ENCODE results near the gene NEXMIF.
"Not testable (repeated sequence)": the region's sequence is repeated elsewhere in the genome, so short reads cannot be mapped to it uniquely, and the experiment has no call there.

GRCh38 chrX:74701343-74701742 lies 223.9 kb downstream of the NEXMIF start:
- not testable (repeated sequence) for TF ChIP-seq CTCF (conservative IDR thresholded peaks at IDR 0.05); ZFX (IDR thresholded peaks at IDR 0.05)
